Measurements from ENCODE around the gene RNASE11.

GRCh38 chr14:20580242-20580641 lies 7.6 kb downstream of the RNASE11 start:
- TF ChIP-seq EP300 (IDR thresholded peaks at IDR 0.05; ENCODE audit: borderline replicate concordance in 1 of 2, low read depth in 1 of 2, low read length in 1 of 2) (no peak), RAD21 (IDR thresholded peaks at IDR 0.05; ENCODE audit: low read length) (no peak), CHD2 (IDR thresholded peaks at IDR 0.05; ENCODE audit: low read length, partially characterized antibody) (no peak), TAF1 (IDR thresholded peaks at IDR 0.05; ENCODE audit: borderline replicate concordance, low read depth, low read length) (no peak)
- TF ChIP-seq, protein P1, sequence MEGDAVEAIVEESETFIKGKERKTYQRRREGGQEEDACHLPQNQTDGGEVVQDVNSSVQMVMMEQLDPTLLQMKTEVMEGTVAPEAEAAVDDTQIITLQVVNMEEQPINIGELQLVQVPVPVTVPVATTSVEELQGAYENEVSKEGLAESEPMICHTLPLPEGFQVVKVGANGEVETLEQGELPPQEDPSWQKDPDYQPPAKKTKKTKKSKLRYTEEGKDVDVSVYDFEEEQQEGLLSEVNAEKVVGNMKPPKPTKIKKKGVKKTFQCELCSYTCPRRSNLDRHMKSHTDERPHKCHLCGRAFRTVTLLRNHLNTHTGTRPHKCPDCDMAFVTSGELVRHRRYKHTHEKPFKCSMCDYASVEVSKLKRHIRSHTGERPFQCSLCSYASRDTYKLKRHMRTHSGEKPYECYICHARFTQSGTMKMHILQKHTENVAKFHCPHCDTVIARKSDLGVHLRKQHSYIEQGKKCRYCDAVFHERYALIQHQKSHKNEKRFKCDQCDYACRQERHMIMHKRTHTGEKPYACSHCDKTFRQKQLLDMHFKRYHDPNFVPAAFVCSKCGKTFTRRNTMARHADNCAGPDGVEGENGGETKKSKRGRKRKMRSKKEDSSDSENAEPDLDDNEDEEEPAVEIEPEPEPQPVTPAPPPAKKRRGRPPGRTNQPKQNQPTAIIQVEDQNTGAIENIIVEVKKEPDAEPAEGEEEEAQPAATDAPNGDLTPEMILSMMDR (IDR thresholded peaks at IDR 0.05) = no peak

Measured in SK-N-SH (cell line).